Colonic mucosa (tissue), 4 donors: Measurements from ENCODE around the gene TALDO1. TPM values are rescaled to one million over a fixed set of nuclear protein-coding genes. Genes with fewer than 3 reads are reported as not detected.

Experiments
- DNase-seq: peaks from one replicate; pipeline ENCODE4 v3.0.0-alpha.2; 2020
- H3K27ac ChIP-seq: fragments of 200-600 bp; one replicate; pipeline ENCODE4 v1.8.0; 2021
- H3K27me3 ChIP-seq: fragments of 200-600 bp; one replicate; pipeline ENCODE4 v1.8.0; 2021
- H3K36me3 ChIP-seq: fragments of 200-600 bp; one replicate; pipeline ENCODE4 v1.8.0; 2021
- H3K4me1 ChIP-seq: fragments of 200-600 bp; one replicate; pipeline ENCODE4 v1.8.0; 2021; ENCODE audit warnings: mild to moderate bottlenecking
- H3K4me3 ChIP-seq: fragments of 200-600 bp; one replicate; pipeline ENCODE4 v1.8.0; 2021
- H3K9ac ChIP-seq, 2 donors: one replicate each; pipeline ENCODE4 v1.7.0; 2013; ENCODE audit warnings: control low read depth in 2 of 2, low read depth in 2 of 2, low read length in 2 of 2
- H3K9me3 ChIP-seq: fragments of 200-600 bp; one replicate; pipeline ENCODE4 v1.8.0; 2021
- CTCF ChIP-seq: fragments of 200-600 bp; IDR thresholded peaks from one replicate; pipeline ENCODE4 v1.8.0; 2022; ENCODE audit warnings: antibody characterized with exemption, mild to moderate bottlenecking
- intact Hi-C: fragments of 100-400 bp; cut with DNase I; formaldehyde crosslinking; loops from one replicate; pipeline ENCODE4 v1.14.1; 2022
- total RNA-seq, 2 donors: library from RNA; stranded (reverse); fragmentation: NEBNext Ultra II Directional in 1 of 2; extraction: Animal tissue kit (Norgen Biotek cat#: 25700) in 1 of 2; gene quantifications; one replicate each; pipeline ENCODE4 v1.2.1, GENCODE V29; 2021
- donor health status: healthy.
- donor health status: DM: no; HTN: no; CAD: no.
- donor health status: DM: no; HTN: no; CAD: no.

Gene TALDO1
- total RNA-seq, 2 donors from 2014 or later = 195 to 274 TPM

- Histone ChIP-seq H3K27me3 (no peaks in the 10 kb centered on the region), H3K4me1 (no peaks in the 10 kb centered on the region), H3K9ac (no peak overlapping the region), H3K4me3 (no peak overlapping the region), H3K36me3 (no peaks in the 10 kb centered on the region), H3K9me3 (no peaks in the 10 kb centered on the region), H3K27ac (no peak overlapping the region)
- DNase-seq = no peak
- no peak for TF ChIP-seq CTCF
- intact Hi-C loops = no loop called here
Measured at GRCh38 chr11:782264-783174, 35.3 kb downstream of the TALDO1 start.

GRCh38 chr11:783581-784015 lies 36.3 kb downstream of the TALDO1 start:
- Histone ChIP-seq H3K4me1 (no peaks in the 10 kb centered on the region), H3K9me3 (no peaks in the 10 kb centered on the region), H3K9ac (peak overlapping the region in 1 of 2 donors; percentile 51), H3K4me3 (no peak overlapping the region), H3K36me3 (no peaks in the 10 kb centered on the region), H3K27me3 (no peaks in the 10 kb centered on the region), H3K27ac (no peak overlapping the region)
- peak; percentile 83 for DNase-seq
- intact Hi-C loops = no loop called here
- peak; percentile 66 for TF ChIP-seq CTCF

GRCh38 chr11:786235-787083 lies 39.2 kb downstream of the TALDO1 start:
- no peak for TF ChIP-seq CTCF
- intact Hi-C loops = no loop called here
- Histone ChIP-seq H3K4me3 (no peak overlapping the region), H3K36me3 (no peaks in the 10 kb centered on the region), H3K27ac (no peak overlapping the region), H3K4me1 (no peaks in the 10 kb centered on the region), H3K9ac (no peak overlapping the region), H3K27me3 (peaks cover 14% of the 10 kb centered on the region), H3K9me3 (no peaks in the 10 kb centered on the region)
- no peak for DNase-seq

- no peak overlapping the region for H3K27ac ChIP-seq
- H3K27me3 ChIP-seq = peaks cover 14% of the 10 kb centered on the region
- DNase-seq = no peak
- no peak for TF ChIP-seq CTCF
- no peak overlapping the region for H3K4me3 ChIP-seq
- no peak overlapping the region for H3K9ac ChIP-seq
- intact Hi-C loops = no loop called here
- H3K9me3 ChIP-seq = no peaks in the 10 kb centered on the region
- H3K36me3 ChIP-seq = no peaks in the 10 kb centered on the region
- H3K4me1 ChIP-seq = no peaks in the 10 kb centered on the region
Measured at GRCh38 chr11:787084-787675, 39.9 kb downstream of the TALDO1 start.

- intact Hi-C loops = no loop called here
- DNase-seq = no peak
- no peaks in the 10 kb centered on the region for H3K9me3 ChIP-seq
Measured at GRCh38 chr11:788009-788640, 40.9 kb downstream of the TALDO1 start.

More at GRCh38 chr11:788009-788640, 40.9 kb downstream of the TALDO1 start:
- TF ChIP-seq CTCF = no peak
- no peaks in the 10 kb centered on the region for H3K4me1 ChIP-seq
- H3K4me3 ChIP-seq = no peak overlapping the region
- H3K27ac ChIP-seq = no peak overlapping the region
- no peaks in the 10 kb centered on the region for H3K36me3 ChIP-seq
- peaks cover 14% of the 10 kb centered on the region for H3K27me3 ChIP-seq
- no peak overlapping the region for H3K9ac ChIP-seq
